Ureter (tissue), 1 donor: ENCODE measurements around the gene CRACR2A. TPM values are rescaled to one million over a fixed set of nuclear protein-coding genes. Genes with fewer than 3 reads are reported as not detected.

Source experiments
- DNase-seq: peaks from one replicate; pipeline ENCODE4 v3.0.0-alpha.2; 2020; ENCODE audit warnings: low spot score
- total RNA-seq: library from RNA; stranded (reverse); gene quantifications from one replicate; pipeline ENCODE4 v1.2.4, GENCODE V29; 2023
- donor health status: DM: yes; HTN: yes; CAD: no.

CRACR2A gene
- total RNA-seq, 1 donor from 2014 or later, result 27.3 TPM

GRCh38 chr12:3685830-3686229 is 67.1 kb downstream of the CRACR2A start:
- no peak for DNase-seq

- DNase-seq, result no peak
These were observed 68.4 kb downstream of the CRACR2A start for GRCh38 chr12:3684449-3685051.

GRCh38 chr12:3683670-3684069 is 69.2 kb downstream of the CRACR2A start:
- no peak for DNase-seq

GRCh38 chr12:3681595-3682061 is 71.3 kb downstream of the CRACR2A start:
- DNase-seq, result no peak

- no peak for DNase-seq
These were observed 71.9 kb downstream of the CRACR2A start for GRCh38 chr12:3680919-3681594.

GRCh38 chr12:3679831-3680230 is 73.1 kb downstream of the CRACR2A start:
- no peak for DNase-seq

GRCh38 chr12:3677609-3678008 is 75.3 kb downstream of the CRACR2A start:
- DNase-seq, result no peak

GRCh38 chr12:3673981-3674708 is 78.8 kb downstream of the CRACR2A start:
- DNase-seq, result no peak

- DNase-seq, result no peak
These were observed 80.8 kb downstream of the CRACR2A start for GRCh38 chr12:3672113-3672509.

GRCh38 chr12:3671330-3672112 is 81.4 kb downstream of the CRACR2A start:
- no peak for DNase-seq

GRCh38 chr12:3670083-3670620 is 82.8 kb downstream of the CRACR2A start:
- DNase-seq, result no peak

- no peak for DNase-seq
These were observed 83.3 kb downstream of the CRACR2A start for GRCh38 chr12:3669594-3669993.

GRCh38 chr12:3668479-3669165 is 84.3 kb downstream of the CRACR2A start:
- DNase-seq, result no peak

GRCh38 chr12:3667485-3667884 is 85.4 kb downstream of the CRACR2A start:
- no peak for DNase-seq

- DNase-seq, result no peak
These were observed 86.5 kb downstream of the CRACR2A start for GRCh38 chr12:3666441-3666840.

- DNase-seq, result no peak
These were observed 90.4 kb downstream of the CRACR2A start for GRCh38 chr12:3662521-3662921.

- no peak for DNase-seq
These were observed 91.9 kb downstream of the CRACR2A start for GRCh38 chr12:3661028-3661427.

- no peak for DNase-seq
These were observed 94.4 kb downstream of the CRACR2A start for GRCh38 chr12:3658327-3659163.

- DNase-seq, result no peak
These were observed 95.8 kb downstream of the CRACR2A start for GRCh38 chr12:3656946-3657622.
